Measurements from ENCODE around the gene PRAC1. TPM values are rescaled to one million over a fixed set of nuclear protein-coding genes. Genes with fewer than 3 reads are reported as not detected.

PRAC1 gene
- total RNA-seq, 1 experiment from 2014 or later, result not detected

DNA sequence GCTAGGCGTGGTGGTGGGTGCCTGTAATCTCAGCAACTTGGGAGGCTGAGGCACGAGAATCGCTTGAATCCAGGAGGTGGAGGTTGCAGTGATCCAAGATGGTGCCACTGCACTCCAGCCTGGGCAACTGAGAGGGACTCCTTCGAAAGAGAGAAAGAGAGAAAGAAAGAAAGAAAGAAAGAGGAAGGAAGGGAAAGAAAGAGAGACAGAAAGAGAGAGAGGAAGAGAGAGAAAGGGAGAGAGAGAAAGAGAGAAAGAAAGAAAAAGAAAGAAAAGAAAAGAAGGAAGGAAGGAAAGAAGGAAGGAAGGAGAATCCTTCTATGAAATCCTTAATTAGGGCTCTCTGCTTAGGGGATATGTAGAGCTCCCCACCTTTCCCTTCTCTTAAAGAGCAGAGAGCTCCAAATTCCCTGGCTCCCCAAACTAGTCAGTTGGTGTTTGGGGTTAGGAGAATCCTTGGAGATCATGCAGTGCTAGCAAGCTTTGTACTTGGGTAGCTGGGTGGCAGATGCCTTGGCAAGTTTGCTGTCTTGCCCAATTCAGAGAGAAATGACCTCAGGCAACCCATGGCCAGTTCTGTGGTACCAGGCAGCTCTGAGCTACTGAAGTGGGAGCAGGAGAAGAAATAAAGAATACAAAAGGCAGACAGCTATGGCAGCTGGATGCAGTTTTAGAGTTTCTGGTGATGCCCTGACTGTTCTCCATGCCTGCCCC, 15.2 kb upstream of the PRAC1 start (continued):
- TF ChIP-seq, protein P1, sequence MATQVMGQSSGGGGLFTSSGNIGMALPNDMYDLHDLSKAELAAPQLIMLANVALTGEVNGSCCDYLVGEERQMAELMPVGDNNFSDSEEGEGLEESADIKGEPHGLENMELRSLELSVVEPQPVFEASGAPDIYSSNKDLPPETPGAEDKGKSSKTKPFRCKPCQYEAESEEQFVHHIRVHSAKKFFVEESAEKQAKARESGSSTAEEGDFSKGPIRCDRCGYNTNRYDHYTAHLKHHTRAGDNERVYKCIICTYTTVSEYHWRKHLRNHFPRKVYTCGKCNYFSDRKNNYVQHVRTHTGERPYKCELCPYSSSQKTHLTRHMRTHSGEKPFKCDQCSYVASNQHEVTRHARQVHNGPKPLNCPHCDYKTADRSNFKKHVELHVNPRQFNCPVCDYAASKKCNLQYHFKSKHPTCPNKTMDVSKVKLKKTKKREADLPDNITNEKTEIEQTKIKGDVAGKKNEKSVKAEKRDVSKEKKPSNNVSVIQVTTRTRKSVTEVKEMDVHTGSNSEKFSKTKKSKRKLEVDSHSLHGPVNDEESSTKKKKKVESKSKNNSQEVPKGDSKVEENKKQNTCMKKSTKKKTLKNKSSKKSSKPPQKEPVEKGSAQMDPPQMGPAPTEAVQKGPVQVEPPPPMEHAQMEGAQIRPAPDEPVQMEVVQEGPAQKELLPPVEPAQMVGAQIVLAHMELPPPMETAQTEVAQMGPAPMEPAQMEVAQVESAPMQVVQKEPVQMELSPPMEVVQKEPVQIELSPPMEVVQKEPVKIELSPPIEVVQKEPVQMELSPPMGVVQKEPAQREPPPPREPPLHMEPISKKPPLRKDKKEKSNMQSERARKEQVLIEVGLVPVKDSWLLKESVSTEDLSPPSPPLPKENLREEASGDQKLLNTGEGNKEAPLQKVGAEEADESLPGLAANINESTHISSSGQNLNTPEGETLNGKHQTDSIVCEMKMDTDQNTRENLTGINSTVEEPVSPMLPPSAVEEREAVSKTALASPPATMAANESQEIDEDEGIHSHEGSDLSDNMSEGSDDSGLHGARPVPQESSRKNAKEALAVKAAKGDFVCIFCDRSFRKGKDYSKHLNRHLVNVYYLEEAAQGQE (IDR thresholded peaks at IDR 0.05; ENCODE audit: low read depth), result no peak
- TF ChIP-seq ZFX (IDR thresholded peaks at IDR 0.05) (no peak), YY1 (IDR thresholded peaks at IDR 0.05; ENCODE audit: extremely low read depth, insufficient replicate concordance, low read depth, low read length) (no peak), POLR2AphosphoS5 (IDR thresholded peaks at IDR 0.05; ENCODE audit: low read depth, low read length) (no peak), EZH2phosphoT487 (IDR thresholded peaks at IDR 0.05; ENCODE audit: borderline replicate concordance) (no peak)

DNA sequence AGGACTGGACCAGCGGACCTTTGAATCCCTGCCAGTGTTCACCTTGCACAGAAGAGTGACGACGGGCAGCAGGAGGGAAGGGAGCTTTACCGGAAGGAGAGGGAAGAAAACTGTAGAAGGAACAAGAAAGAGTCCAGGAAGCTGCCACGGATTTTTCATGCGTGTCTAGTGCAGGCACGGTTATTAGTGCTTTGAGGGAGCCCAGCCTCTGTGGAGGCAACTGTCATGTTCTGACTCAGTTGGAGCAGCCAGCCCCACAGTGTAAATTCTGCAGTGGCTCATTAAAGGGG, 12.7 kb upstream of the PRAC1 start:
- ChIA-PET CTCF (no interaction called here), RAD21 (ENCODE audit: low non-redundant PET in 1 of 2, low total read pairs in 2 of 2, uncharacterized antibody in 2 of 2, unreplicated experiment in 2 of 2) (interaction anchor here in 1 of 2 experiments (1.3 kb wide), 1 partner anchor 144 kb away, joined by 3 read pairs; no protein-coding TSS in a partner anchor), POLR2A (no interaction called here)
- Histone ChIP-seq H3K4me3 (replicated peaks in 1 of 2; ENCODE audit: low read depth in 1 of 2, low read length in 2 of 2) (no peak overlapping the region), H3K4me2 (ENCODE audit: low read length) (no peak overlapping the region), H3K79me2 (ENCODE audit: insufficient read depth, low read length) (no peaks in the 10 kb centered on the region), H3K36me3 (ENCODE audit: control insufficient read depth in 1 of 2, insufficient read depth in 2 of 2, low read length in 2 of 2) (no peaks in the 10 kb centered on the region), H3K4me1 (ENCODE audit: control insufficient read depth in 1 of 2, insufficient read depth in 2 of 2, low read length in 2 of 2) (no peaks in the 10 kb centered on the region), H2AFZ (ENCODE audit: low read depth, low read length, poor library complexity, severe bottlenecking) (no peak overlapping the region), H3K9me3 (ENCODE audit: control insufficient read depth in 1 of 2, insufficient read depth in 1 of 2, low read depth in 1 of 2, low read length in 2 of 2) (no peaks in the 10 kb centered on the region), H3K27ac (ENCODE audit: low read depth, low read length) (no peak overlapping the region), H3K27me3 (ENCODE audit: insufficient read depth, low read length) (peaks cover 38% of the 10 kb centered on the region; the same call in 1 of the 2 replicates), H3K9me2 (ENCODE audit: insufficient read depth) (no peaks in the 10 kb centered on the region), H3K9ac (ENCODE audit: low read length) (no peak overlapping the region), H4K20me1 (ENCODE audit: insufficient read depth) (no peaks in the 10 kb centered on the region)
- DNase-seq (ENCODE audit: low read depth, low spot score), result no peak
- TF ChIP-seq TCF7L2 (IDR thresholded peaks at IDR 0.05; ENCODE audit: borderline replicate concordance, extremely low read depth, insufficient read depth, insufficient read length) (no peak), POLR2AphosphoS5 (IDR thresholded peaks at IDR 0.05; ENCODE audit: low read depth, low read length) (no peak), SRF (IDR thresholded peaks at IDR 0.05; ENCODE audit: low read depth) (no peak), CEBPB (IDR thresholded peaks at IDR 0.05; ENCODE audit: low read depth) (no peak), EGR1 (IDR thresholded peaks at IDR 0.05; ENCODE audit: low read depth) (no peak)
- intact Hi-C loops (cut with micrococcal nuclease), result no loop called here
- ATAC-seq, result no peak
- no TSS peak for BruUV-seq (replicated peaks)
